Neural progenitor cell (in vitro differentiated cells): ENCODE data around the gene SLC7A6. TPM values are rescaled to one million over a fixed set of nuclear protein-coding genes. Genes with fewer than 3 reads are reported as not detected.

Source experiments
- DNase-seq: peaks from one replicate; pipeline ENCODE4 v3.0.0-alpha.2; 2016; ENCODE audit warnings: low spot score
- H2AFZ ChIP-seq: fragments of 200-600 bp; sonication (generic); replicated peaks from 2 replicates; pipeline ENCODE4 v1.6.1; 2016; ENCODE audit warnings: antibody characterized with exemption
- H3F3A ChIP-seq: fragments of 200-600 bp; sonication (generic); 2 replicates; pipeline ENCODE4 v1.6.1; 2016; ENCODE audit warnings: antibody characterized with exemption, low read depth
- H3K27ac ChIP-seq: fragments of 200-600 bp; sonication (generic); 2 replicates; pipeline ENCODE4 v1.5.1; 2016; ENCODE audit warnings: mild to moderate bottlenecking
- H3K27me3 ChIP-seq: fragments of 200-600 bp; sonication (generic); 2 replicates; pipeline ENCODE4 v1.6.1; 2016; ENCODE audit warnings: mild to moderate bottlenecking, moderate library complexity
- H3K36me3 ChIP-seq: fragments of 200-600 bp; sonication (generic); 2 replicates; pipeline ENCODE4 v1.5.1; 2016
- H3K4me1 ChIP-seq: fragments of 200-600 bp; sonication (generic); 2 replicates; pipeline ENCODE4 v1.6.1; 2016; ENCODE audit warnings: mixed run types
- H3K4me2 ChIP-seq: fragments of 200-600 bp; sonication (generic); 2 replicates; pipeline ENCODE4 v1.6.1; 2016
- H3K4me3 ChIP-seq: fragments of 200-600 bp; sonication (generic); 2 replicates; pipeline ENCODE4 v1.5.1; 2016
- H3K79me2 ChIP-seq: fragments of 200-600 bp; sonication (generic); 2 replicates; pipeline ENCODE4 v1.6.1; 2016; ENCODE audit warnings: low read depth
- H3K9ac ChIP-seq: fragments of 200-600 bp; sonication (generic); 2 replicates; pipeline ENCODE4 v1.6.1; 2016
- H3K9me3 ChIP-seq: fragments of 200-600 bp; sonication (generic); 2 replicates; pipeline ENCODE4 v1.5.1; 2016; ENCODE audit warnings: low read depth
- H4K20me1 ChIP-seq: fragments of 200-600 bp; sonication (generic); 2 replicates; pipeline ENCODE4 v1.6.1; 2016; ENCODE audit warnings: low read depth
- H3K27ac Mint-ChIP-seq: 3 replicates; pipeline ENCODE4 v1.8.0; 2021; ENCODE audit warnings: mixed read lengths
- H3K27me3 Mint-ChIP-seq: 2 replicates; pipeline ENCODE4 v1.8.0; 2022; ENCODE audit warnings: low read depth, mild to moderate bottlenecking, inconsistent platforms, moderate library complexity, mixed read lengths; ENCODE audit not compliant: insufficient read depth
- H3K36me3 Mint-ChIP-seq: 3 replicates; pipeline ENCODE4 v1.8.0; 2021; ENCODE audit warnings: mixed read lengths
- H3K4me1 Mint-ChIP-seq: 3 replicates; pipeline ENCODE4 v1.8.0; 2021; ENCODE audit warnings: mixed read lengths
- H3K4me3 Mint-ChIP-seq: 3 replicates; pipeline ENCODE4 v1.8.0; 2021; ENCODE audit warnings: mild to moderate bottlenecking, moderate library complexity, mixed read lengths
- H3K9me3 Mint-ChIP-seq: 3 replicates; pipeline ENCODE4 v1.8.0; 2020; ENCODE audit warnings: mixed read lengths
- EZH2 ChIP-seq: fragments of 200-600 bp; sonication (generic); IDR thresholded peaks from 2 replicates; pipeline ENCODE4 v1.6.1; 2017; ENCODE audit warnings: antibody characterized with exemption, mild to moderate bottlenecking, moderate library complexity
- EZH2phosphoT487 ChIP-seq: fragments of 200-600 bp; sonication (generic); IDR thresholded peaks from 2 replicates; pipeline ENCODE4 v1.6.1; 2017; ENCODE audit warnings: antibody characterized with exemption
- total RNA-seq: library from RNA; depleted of rRNA; stranded (reverse); fragments of >200 nt; gene quantifications from 2 replicates; pipeline ENCODE4 v1.2.3, GENCODE V29; 2015; ENCODE audit warnings: low replicate concordance
- TF ChIP-seq, protein P1 (sequence below): fragments of 200-600 bp; sonication (generic); IDR thresholded peaks from 2 replicates; pipeline ENCODE4 v1.5.1; 2017; ENCODE audit warnings: antibody characterized with exemption, mild to moderate bottlenecking

SLC7A6 gene
- total RNA-seq, 1 donor from 2014 or later, result 5.6 TPM

- Mint-ChIP-seq H3K4me3 (no peak overlapping the region), H3K27ac (no peak overlapping the region), H3K4me1 (no peaks in the 10 kb centered on the region), H3K27me3 (peaks cover 3% of the 10 kb centered on the region), H3K36me3 (peaks cover 5% of the 10 kb centered on the region), H3K9me3 (no peaks in the 10 kb centered on the region)
- no peaks in the 10 kb centered on the region for H3F3A ChIP-seq
- H3K27ac ChIP-seq, result no peak overlapping the region
- H4K20me1 ChIP-seq, result peaks cover 4% of the 10 kb centered on the region
- TF ChIP-seq, protein P1, sequence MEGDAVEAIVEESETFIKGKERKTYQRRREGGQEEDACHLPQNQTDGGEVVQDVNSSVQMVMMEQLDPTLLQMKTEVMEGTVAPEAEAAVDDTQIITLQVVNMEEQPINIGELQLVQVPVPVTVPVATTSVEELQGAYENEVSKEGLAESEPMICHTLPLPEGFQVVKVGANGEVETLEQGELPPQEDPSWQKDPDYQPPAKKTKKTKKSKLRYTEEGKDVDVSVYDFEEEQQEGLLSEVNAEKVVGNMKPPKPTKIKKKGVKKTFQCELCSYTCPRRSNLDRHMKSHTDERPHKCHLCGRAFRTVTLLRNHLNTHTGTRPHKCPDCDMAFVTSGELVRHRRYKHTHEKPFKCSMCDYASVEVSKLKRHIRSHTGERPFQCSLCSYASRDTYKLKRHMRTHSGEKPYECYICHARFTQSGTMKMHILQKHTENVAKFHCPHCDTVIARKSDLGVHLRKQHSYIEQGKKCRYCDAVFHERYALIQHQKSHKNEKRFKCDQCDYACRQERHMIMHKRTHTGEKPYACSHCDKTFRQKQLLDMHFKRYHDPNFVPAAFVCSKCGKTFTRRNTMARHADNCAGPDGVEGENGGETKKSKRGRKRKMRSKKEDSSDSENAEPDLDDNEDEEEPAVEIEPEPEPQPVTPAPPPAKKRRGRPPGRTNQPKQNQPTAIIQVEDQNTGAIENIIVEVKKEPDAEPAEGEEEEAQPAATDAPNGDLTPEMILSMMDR, result no peak
- TF ChIP-seq EZH2 (no peak), EZH2phosphoT487 (no peak)
- H3K4me1 ChIP-seq, result no peaks in the 10 kb centered on the region
- no peak overlapping the region for H3K4me2 ChIP-seq
- H2AFZ ChIP-seq, result no peak overlapping the region
- DNase-seq, result no peak
- H3K9ac ChIP-seq, result no peak overlapping the region
- H3K79me2 ChIP-seq, result no peaks in the 10 kb centered on the region
- H3K4me3 ChIP-seq, result no peak overlapping the region
- no peaks in the 10 kb centered on the region for H3K27me3 ChIP-seq
- H3K36me3 ChIP-seq, result no peaks in the 10 kb centered on the region
- no peaks in the 10 kb centered on the region for H3K9me3 ChIP-seq
These were observed 48.1 kb upstream of the SLC7A6 start for GRCh38 chr16:68216240-68216639.

- no peaks in the 10 kb centered on the region for H3K4me1 Mint-ChIP-seq
- peaks cover 5% of the 10 kb centered on the region for H3K36me3 Mint-ChIP-seq
- H3K36me3 ChIP-seq, result no peaks in the 10 kb centered on the region
- H3K4me3 ChIP-seq, result no peak overlapping the region
- no peak overlapping the region for H3K27ac ChIP-seq
- H3K9me3 Mint-ChIP-seq, result no peaks in the 10 kb centered on the region
- no peak overlapping the region for H2AFZ ChIP-seq
- no peak overlapping the region for H3K27ac Mint-ChIP-seq
- TF ChIP-seq, protein P1, result no peak
- TF ChIP-seq EZH2 (no peak), EZH2phosphoT487 (no peak)
- H3F3A ChIP-seq, result no peaks in the 10 kb centered on the region
- no peak overlapping the region for H3K4me2 ChIP-seq
- no peaks in the 10 kb centered on the region for H3K27me3 ChIP-seq
- H3K4me3 Mint-ChIP-seq, result no peak overlapping the region
- H3K79me2 ChIP-seq, result no peaks in the 10 kb centered on the region
- no peak for DNase-seq
- no peaks in the 10 kb centered on the region for H3K4me1 ChIP-seq
- no peaks in the 10 kb centered on the region for H3K9me3 ChIP-seq
- peaks cover 6% of the 10 kb centered on the region for H4K20me1 ChIP-seq
- no peak overlapping the region for H3K9ac ChIP-seq
- H3K27me3 Mint-ChIP-seq, result peaks cover 2% of the 10 kb centered on the region
These were observed 46.8 kb upstream of the SLC7A6 start for GRCh38 chr16:68217506-68217905.

GRCh38 chr16:68219725-68220351 is 44.5 kb upstream of the SLC7A6 start:
- Mint-ChIP-seq H3K4me3 (no peak overlapping the region), H3K4me1 (no peaks in the 10 kb centered on the region), H3K9me3 (no peaks in the 10 kb centered on the region), H3K36me3 (peaks cover 5% of the 10 kb centered on the region), H3K27me3 (no peaks in the 10 kb centered on the region), H3K27ac (no peak overlapping the region)
- H3K4me3 ChIP-seq, result no peak overlapping the region
- no peaks in the 10 kb centered on the region for H3K9me3 ChIP-seq
- H3K4me1 ChIP-seq, result no peaks in the 10 kb centered on the region
- no peak overlapping the region for H3K9ac ChIP-seq
- no peaks in the 10 kb centered on the region for H3K27me3 ChIP-seq
- peaks cover 13% of the 10 kb centered on the region for H4K20me1 ChIP-seq
- no peaks in the 10 kb centered on the region for H3K36me3 ChIP-seq
- DNase-seq, result no peak
- no peak overlapping the region for H3K27ac ChIP-seq
- H3K79me2 ChIP-seq, result no peaks in the 10 kb centered on the region
- H2AFZ ChIP-seq, result no peak overlapping the region
- H3K4me2 ChIP-seq, result no peak overlapping the region
- no peaks in the 10 kb centered on the region for H3F3A ChIP-seq
- TF ChIP-seq EZH2, result no peak
- TF ChIP-seq, protein P1, result no peak
- TF ChIP-seq EZH2phosphoT487, result no peak
